Esophagus muscularis mucosa (tissue), 3 donors: Measurements from ENCODE around the gene RHCG.

Experiments used
- CTCF ChIP-seq, 3 experiments: fragments of 200-600 bp in 2 of 3; fragments of 450-650 bp in 1 of 3; sonication (generic) in 2 of 3; IDR thresholded peaks; one replicate each; pipeline ENCODE4 v1.5.1; 2017 to 2019; ENCODE audit warnings: antibody characterized with exemption in 3 of 3, mild to moderate bottlenecking in 2 of 3, moderate library complexity in 1 of 3
- POLR2AphosphoS5 ChIP-seq, 2 donors: sonication (generic); formaldehyde crosslinking; IDR thresholded peaks; one replicate each; pipeline ENCODE4 v1.6.1; 2017; ENCODE audit warnings: antibody characterized with exemption in 2 of 2

DNA sequence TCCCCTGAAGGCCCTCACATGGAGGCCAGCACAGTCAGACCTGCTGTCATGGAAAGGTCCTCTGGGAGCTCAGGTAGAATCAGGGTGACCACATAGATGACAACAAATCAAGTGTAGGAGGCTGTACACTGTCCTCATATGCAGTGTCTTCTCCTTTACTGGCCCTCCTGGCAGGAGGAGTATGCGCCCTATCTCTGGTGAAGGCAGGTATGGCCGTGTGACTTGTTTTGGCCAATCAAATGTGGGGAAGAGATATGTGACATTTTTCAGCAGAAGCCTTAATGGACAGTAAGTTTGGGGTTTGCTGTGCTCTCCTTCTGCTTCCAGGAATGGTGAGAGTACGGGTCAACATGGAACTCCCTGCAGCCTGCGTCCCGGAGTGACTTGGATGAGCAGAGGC, 69.9 kb downstream of the RHCG start:
- TF ChIP-seq CTCF (IDR thresholded peaks at IDR 0.05) (no peak), POLR2AphosphoS5 (IDR thresholded peaks at IDR 0.05) (no peak)
